ENCODE data around the gene RNF223.

RNF223 gene

GRCh38 chr1:1120096-1120495, 46.0 kb upstream of the RNF223 start:
- DNase-seq (ENCODE audit: extremely low read depth, insufficient read length): no peak
- TF ChIP-seq CTCF (IDR thresholded peaks at IDR 0.05; ENCODE audit: insufficient read depth, low read length, poor library complexity, severe bottlenecking): no peak
- Histone ChIP-seq H3K4me3 (replicated peaks; ENCODE audit: low read depth, low read length) (no peak overlapping the region), H3K36me3 (ENCODE audit: control insufficient read depth, insufficient read depth, low read length) (no peaks in the 10 kb centered on the region), H3K27me3 (replicated peaks; ENCODE audit: control insufficient read depth, insufficient read depth, low read length) (peaks cover 2% of the 10 kb centered on the region; the same call in 1 of the 2 replicates)

GRCh38 chr1:1119272-1119890, 45.3 kb upstream of the RNF223 start:
- Histone ChIP-seq H3K27me3 (replicated peaks; ENCODE audit: control insufficient read depth, insufficient read depth, low read length) (peaks cover 2% of the 10 kb centered on the region; the same call in 1 of the 2 replicates), H3K36me3 (ENCODE audit: control insufficient read depth, insufficient read depth, low read length) (no peaks in the 10 kb centered on the region), H3K4me3 (replicated peaks; ENCODE audit: low read depth, low read length) (no peak overlapping the region)
- no peak for DNase-seq (ENCODE audit: extremely low read depth, insufficient read length)
- no peak for TF ChIP-seq CTCF (IDR thresholded peaks at IDR 0.05; ENCODE audit: insufficient read depth, low read length, poor library complexity, severe bottlenecking)

GRCh38 chr1:1118876-1119220, 44.7 kb upstream of the RNF223 start:
- no peak overlapping the region for H3K4me3 ChIP-seq (replicated peaks; ENCODE audit: low read depth, low read length)
- no peaks in the 10 kb centered on the region for H3K36me3 ChIP-seq (ENCODE audit: control insufficient read depth, insufficient read depth, low read length)
- peaks cover 2% of the 10 kb centered on the region; the same call in 1 of the 2 replicates for H3K27me3 ChIP-seq (replicated peaks; ENCODE audit: control insufficient read depth, insufficient read depth, low read length)
- no peak for DNase-seq (ENCODE audit: extremely low read depth, insufficient read length)
- no peak for TF ChIP-seq CTCF (IDR thresholded peaks at IDR 0.05; ENCODE audit: insufficient read depth, low read length, poor library complexity, severe bottlenecking)

GRCh38 chr1:1118011-1118875, 44.1 kb upstream of the RNF223 start:
- no peak overlapping the region for H3K4me3 ChIP-seq (replicated peaks; ENCODE audit: low read depth, low read length)
- no peak for DNase-seq (ENCODE audit: extremely low read depth, insufficient read length)
- peaks cover 2% of the 10 kb centered on the region; the same call in 1 of the 2 replicates for H3K27me3 ChIP-seq (replicated peaks; ENCODE audit: control insufficient read depth, insufficient read depth, low read length)
- no peak for TF ChIP-seq CTCF (IDR thresholded peaks at IDR 0.05; ENCODE audit: insufficient read depth, low read length, poor library complexity, severe bottlenecking)
- H3K36me3 ChIP-seq (ENCODE audit: control insufficient read depth, insufficient read depth, low read length): no peaks in the 10 kb centered on the region

GRCh38 chr1:1117469-1117831, 43.3 kb upstream of the RNF223 start:
- DNase-seq (ENCODE audit: extremely low read depth, insufficient read length): no peak
- Histone ChIP-seq H3K27me3 (replicated peaks; ENCODE audit: control insufficient read depth, insufficient read depth, low read length) (peaks cover 2% of the 10 kb centered on the region; the same call in 1 of the 2 replicates), H3K4me3 (replicated peaks; ENCODE audit: low read depth, low read length) (no peak overlapping the region), H3K36me3 (ENCODE audit: control insufficient read depth, insufficient read depth, low read length) (no peaks in the 10 kb centered on the region)
- TF ChIP-seq CTCF (IDR thresholded peaks at IDR 0.05; ENCODE audit: insufficient read depth, low read length, poor library complexity, severe bottlenecking): no peak
